Measurements from ENCODE around the gene CEP131. TPM values are rescaled to one million over a fixed set of nuclear protein-coding genes. Genes with fewer than 3 reads are reported as not detected.

CEP131 gene
- total and polyA plus RNA-seq, 2 of the 4 experiments (the other 2 are of a cell fraction), result 4.8 to 9.6 TPM

GRCh38 chr17:81210466-81210865 is 12.3 kb downstream of the CEP131 start:
- Histone ChIP-seq H2AFZ (replicated peaks; ENCODE audit: low read length, poor library complexity) (no peak overlapping the region), H4K5ac (ENCODE audit: low read depth, low read length) (no peak overlapping the region), H2AK5ac (ENCODE audit: low read depth, low read length) (no peak overlapping the region), H3K36me3 (ENCODE audit: control insufficient read depth, insufficient read depth, low read length) (peaks cover 3% of the 10 kb centered on the region; the same call in 1 of the 2 replicates), H3K18ac (ENCODE audit: low read depth, low read length) (no peak overlapping the region), H3K14ac (replicated peaks; ENCODE audit: low read depth, low read length) (no peak overlapping the region), H3K4ac (ENCODE audit: low read depth, low read length) (no peak overlapping the region), H3K4me2 (ENCODE audit: low read depth, low read length) (no peak overlapping the region), H4K91ac (ENCODE audit: insufficient read depth, low read depth, low read length) (no peak overlapping the region), H4K8ac (ENCODE audit: low read depth in 2 of 2, low read length in 2 of 2) (no peak overlapping the region), H3K4me1 (ENCODE audit: control insufficient read depth, insufficient read depth, low read length) (no peaks in the 10 kb centered on the region), H3K23ac (ENCODE audit: low read depth, low read length) (no peak overlapping the region), H3K9me1 (ENCODE audit: insufficient read depth, low read length) (0 out of 2 replicates have a peak, but pooled peaks cover 6% of the 10 kb centered on the region), H2BK20ac (ENCODE audit: low read depth, low read length) (no peak overlapping the region), H2AK9ac (replicated peaks; ENCODE audit: low read depth, low read length, poor library complexity) (no peak overlapping the region), H3K79me1 (ENCODE audit: low read depth in 1 of 2, low read length in 2 of 2) (no peaks in the 10 kb centered on the region; a peak in 1 of 4 replicates), H3K9ac (ENCODE audit: low read depth, low read length) (no peak overlapping the region), H2BK5ac (ENCODE audit: low read depth, low read length, poor library complexity, severe bottlenecking) (no peak overlapping the region), H3K4me3 (ENCODE audit: insufficient read depth, low read depth, low read length) (no peak overlapping the region), H2BK120ac (ENCODE audit: low read depth, low read length) (no peak overlapping the region), H4K20me1 (ENCODE audit: insufficient read depth, low read length) (no peaks in the 10 kb centered on the region; the same call in 1 of the 2 replicates), H3K56ac (ENCODE audit: extremely low read depth, insufficient read depth, low read length) (no peak overlapping the region), H3K27ac (ENCODE audit: insufficient read depth, low read length) (no peak overlapping the region), H2BK15ac (ENCODE audit: low read depth, low read length) (no peak overlapping the region), H3K9me3 (ENCODE audit: control insufficient read depth, insufficient read depth, low read length) (no peaks in the 10 kb centered on the region), H3K27me3 (ENCODE audit: control insufficient read depth, insufficient read depth, low read length) (no peaks in the 10 kb centered on the region)
- dilution Hi-C loops (cut with HindIII; ENCODE audit: low sequenced_read_pairs, unreplicated experiment), result no loop called here
- no TSS peak for BruUV-seq (replicated peaks)
- ChIA-PET POLR2A (ENCODE audit: unreplicated experiment) (no interaction called here), CTCF (no interaction called here)
- no peak for DNase-seq
- WGBS, 2 experiments (ENCODE audit: extremely low coverage in 2 of 2, insufficient read length in 1 of 2), result 80% methylated on average over 1 of the region's 10 CpGs; no CpG with 5 or more reads in 1 of the 2 experiments
- in situ Hi-C loops (cut with MboI; ENCODE audit: low sequenced_read_pairs), result no loop called here
- ATAC-seq (ENCODE audit: low read depth), result no peak
- intact Hi-C loops (cut with micrococcal nuclease), result no loop called here
- TF ChIP-seq CEBPB (IDR thresholded peaks at IDR 0.05; ENCODE audit: low read depth, low read length) (no peak), RFX5 (IDR thresholded peaks at IDR 0.05; ENCODE audit: low read depth, low read length) (no peak), MAZ (IDR thresholded peaks at IDR 0.05; ENCODE audit: borderline replicate concordance, low read depth, low read length) (no peak), FOS (IDR thresholded peaks at IDR 0.05; ENCODE audit: low read depth, low read length) (no peak), NFE2L2 (IDR thresholded peaks at IDR 0.05; ENCODE audit: low read depth, low read length) (no peak)

Data from IMR-90 (cell line).